ENCODE data around the gene MYMK.
A peak's percentile ranks its signal among the peaks of the same experiment; 100 is the strongest.

MYMK gene

DNA sequence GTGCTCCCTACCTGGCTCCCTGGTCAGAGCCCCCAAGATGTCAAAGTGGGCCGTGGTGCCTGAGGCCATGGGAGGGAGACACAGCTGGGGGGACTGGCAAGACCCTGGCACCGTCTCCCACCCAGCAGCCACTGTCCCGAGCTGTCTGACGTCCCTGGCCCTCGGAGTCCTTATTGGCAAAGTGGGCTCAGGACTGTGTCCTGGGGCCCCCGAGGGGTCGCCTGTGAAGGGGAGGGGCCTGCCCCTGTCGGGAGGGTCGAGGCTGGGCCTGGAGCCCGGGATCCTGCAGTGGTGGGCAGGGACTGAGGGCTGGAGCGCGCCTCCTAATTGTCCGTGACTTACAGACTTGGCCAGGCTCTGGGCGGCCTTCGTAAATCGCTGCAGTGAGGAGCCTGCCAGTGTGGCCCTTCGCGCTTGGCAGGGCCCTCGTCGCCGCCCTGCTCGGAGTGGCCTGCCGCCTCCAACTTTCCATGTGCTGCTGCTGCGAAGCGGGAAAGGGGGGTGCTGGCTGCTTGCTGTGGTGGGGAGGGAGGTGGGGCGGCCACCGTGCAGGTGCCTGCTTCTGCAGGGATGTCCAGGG lies 13.7 kb downstream of the MYMK start:
- no peak for DNase-seq (ENCODE audit: low read depth, low spot score)
- no peak overlapping the region for H3K4me3 ChIP-seq (ENCODE audit: low read length)

DNA sequence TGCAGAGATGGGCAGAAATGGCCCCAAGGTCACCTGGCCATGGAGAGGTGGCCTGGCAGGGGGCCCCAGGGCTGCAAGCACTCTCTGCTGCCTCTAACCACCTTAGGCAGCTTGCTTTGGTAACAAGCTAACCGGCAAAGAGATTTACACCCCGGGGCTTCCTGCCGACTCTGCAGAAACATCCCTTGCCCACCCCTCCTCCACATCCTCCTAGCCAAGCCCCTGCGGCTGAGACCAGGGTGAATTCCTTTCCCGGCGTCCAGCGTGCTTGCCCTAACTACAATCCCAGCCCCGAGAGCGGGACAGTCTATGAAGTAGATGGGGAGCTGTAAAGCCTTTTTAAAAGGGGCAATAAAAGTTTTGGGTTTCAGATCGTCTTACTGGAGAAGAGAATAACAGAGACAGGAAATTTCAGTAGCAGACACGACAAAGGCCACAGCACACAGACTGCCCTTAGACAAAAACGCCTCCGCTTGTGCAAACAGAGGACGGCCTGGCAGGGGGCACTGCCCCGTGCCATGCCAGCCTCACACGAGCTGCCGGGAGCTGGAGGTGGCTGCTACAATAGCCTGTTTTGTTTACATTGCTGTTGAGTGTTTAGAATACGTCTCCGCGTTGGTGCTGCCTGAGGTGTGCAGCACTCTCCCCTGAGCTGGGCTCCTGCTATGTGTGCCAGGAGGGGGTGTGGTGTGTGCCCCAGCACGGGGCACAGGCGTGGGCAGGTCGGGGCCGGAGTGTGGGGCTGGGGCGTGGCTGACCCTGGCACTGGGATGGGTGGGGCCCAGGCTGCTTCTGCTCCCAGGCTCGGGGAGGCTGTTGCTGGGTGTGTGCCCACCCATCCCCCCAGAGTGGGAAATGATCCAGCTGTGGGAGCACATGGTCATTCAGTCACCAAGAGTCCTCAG lies 15.3 kb downstream of the MYMK start:
- no peak overlapping the region for H3K4me3 ChIP-seq (ENCODE audit: low read length)
- peak; percentile 40 for DNase-seq (ENCODE audit: low read depth, low spot score)

DNA sequence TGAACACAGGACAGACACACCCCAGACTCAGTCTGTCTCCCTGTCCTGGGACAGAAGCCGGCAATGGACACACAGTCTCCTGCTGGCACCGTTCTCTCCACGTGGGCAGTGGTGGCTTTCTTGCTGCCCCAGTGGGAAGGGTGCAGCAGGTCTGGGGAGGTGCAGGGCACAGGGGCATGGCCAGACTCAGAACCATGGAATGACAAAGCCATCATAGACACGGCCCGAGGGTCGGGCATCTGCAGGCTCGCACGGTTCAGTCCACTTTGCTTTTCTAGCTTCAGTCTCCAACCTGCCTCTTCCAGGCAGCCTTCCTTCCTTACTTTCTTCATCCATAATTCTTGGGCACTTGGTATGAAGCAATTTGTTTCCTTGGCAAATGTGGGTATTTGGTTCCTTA lies 16.7 kb downstream of the MYMK start:
- H3K4me3 ChIP-seq (ENCODE audit: low read length) = no peak overlapping the region
- DNase-seq (ENCODE audit: low read depth, low spot score) = no peak

DNA sequence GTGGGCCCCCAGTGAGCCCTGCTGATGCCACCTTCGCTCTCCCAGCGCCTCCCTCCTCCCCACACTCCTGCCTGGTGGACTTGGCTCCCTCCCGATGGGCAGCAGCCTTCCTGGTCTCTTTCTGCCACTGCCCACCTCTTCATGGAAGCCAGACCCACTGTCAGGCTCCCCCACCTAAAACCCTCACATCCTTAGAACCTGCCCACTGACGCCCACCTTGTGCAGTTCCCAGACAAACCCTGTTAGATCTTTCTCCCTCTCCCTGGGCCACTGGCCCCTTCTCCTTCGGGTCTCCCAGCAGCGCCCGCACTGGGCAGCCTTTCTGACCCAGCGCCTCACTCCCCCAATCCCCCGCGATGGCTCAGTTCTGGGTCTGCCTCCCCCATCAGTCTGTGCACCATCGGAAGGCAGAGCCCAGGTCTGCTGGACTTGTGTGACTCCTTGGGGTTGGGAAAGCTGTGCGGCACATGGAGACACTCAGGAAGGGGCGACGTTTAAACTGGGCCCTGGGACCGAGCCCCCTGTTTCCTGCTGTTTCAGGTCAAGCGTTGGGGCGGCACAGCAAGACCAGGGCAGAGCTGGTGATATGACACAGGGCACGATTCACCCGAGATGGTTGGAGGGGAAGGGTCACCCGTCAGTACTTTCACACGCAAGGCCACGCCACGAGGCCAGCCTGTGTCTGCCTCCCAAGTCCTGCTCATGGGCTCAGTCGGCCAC lies 17.4 kb downstream of the MYMK start:
- no peak overlapping the region for H3K4me3 ChIP-seq (ENCODE audit: low read length)
- DNase-seq (ENCODE audit: low read depth, low spot score) = no peak

DNA sequence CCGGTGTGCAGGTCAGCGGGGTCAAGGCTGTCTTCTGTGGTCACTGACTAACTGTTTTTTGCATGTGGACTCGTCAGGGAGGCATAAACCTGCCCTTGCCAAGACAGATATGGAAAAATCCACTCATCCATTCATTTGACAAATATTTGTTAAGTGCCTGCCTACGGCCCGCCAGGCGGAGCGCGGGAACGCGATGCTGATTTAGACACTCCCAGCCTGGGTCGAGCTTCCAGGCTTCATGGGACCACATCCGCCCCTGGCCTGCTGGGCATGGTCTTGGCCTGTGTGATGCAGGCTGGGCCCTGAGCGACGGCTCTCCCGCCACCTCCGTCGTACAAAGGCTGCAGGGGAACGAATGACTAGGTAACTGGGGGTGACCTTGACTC lies 18.1 kb downstream of the MYMK start:
- DNase-seq (ENCODE audit: low read depth, low spot score) = no peak
- H3K4me3 ChIP-seq (ENCODE audit: low read length) = no peak overlapping the region

DNA sequence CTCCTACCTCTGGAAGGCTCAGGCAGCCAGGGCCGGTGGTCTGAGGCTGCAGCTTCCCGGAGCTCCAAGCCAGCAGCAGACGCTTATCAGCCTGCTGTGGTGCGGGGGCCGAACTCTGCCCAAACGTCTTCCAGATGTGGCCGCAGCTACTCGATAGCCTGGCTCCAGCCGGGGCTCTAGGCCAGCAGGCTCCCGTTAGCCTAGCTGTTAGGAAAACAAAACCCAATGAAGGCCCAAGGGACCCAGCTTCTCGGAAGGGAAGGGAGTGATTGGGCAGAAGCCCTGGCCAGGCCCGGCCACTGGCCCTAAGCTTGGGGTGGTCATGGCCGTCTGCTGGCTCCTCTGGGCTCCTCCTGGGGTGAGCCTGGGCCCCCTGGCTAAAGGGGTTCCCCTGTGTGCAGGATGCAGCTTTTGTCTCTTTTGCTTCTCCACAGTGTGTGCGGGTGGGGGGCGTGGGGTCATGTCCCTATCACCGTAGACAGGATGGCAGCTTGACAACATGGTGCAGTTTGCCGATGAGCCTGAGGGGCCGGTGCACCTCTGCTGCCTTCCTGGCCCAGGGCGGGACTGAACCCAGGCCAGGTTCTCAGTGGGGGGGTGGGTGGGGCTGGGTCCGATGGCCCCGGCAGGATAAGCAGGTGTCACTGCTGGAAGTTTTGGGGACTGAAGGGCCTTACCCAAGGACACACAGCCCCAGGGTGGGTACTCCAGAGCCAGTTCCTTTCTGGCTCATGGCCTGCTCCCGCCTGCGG lies 18.7 kb downstream of the MYMK start:
- DNase-seq (ENCODE audit: low read depth, low spot score) = no peak
- H3K4me3 ChIP-seq (ENCODE audit: low read length) = no peak overlapping the region

DNA sequence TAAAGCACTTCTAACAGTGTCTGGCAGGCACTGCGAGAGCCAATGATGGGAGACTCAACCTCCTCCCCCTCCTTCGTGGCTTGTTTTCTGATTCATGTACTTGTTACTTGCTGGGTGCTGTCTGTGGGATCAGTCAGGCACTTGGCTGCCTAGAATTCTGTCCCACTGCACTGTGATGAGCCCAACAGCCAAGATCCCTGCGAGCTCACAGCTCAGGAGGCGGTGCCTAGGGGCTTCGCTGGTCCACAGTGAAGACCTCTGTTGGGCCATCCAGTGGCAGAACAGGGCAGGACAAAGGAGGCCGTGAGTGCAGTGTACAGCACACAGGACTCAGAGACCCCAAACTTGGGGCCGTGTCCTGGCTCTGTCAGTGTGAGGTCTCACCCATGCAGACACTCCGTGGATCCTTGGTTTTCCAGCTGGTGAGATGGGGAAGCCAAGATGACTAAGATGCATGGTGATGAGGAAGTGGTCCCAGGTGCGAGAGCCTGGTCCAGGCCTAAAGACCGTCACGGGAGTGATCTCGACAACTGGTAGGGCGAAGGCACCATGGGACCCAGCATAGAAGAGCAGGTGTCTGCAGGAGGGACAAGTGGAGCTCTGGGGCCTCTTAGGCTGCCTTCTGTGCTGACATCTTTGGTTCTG lies 19.5 kb downstream of the MYMK start:
- no peak for DNase-seq (ENCODE audit: low read depth, low spot score)
- no peak overlapping the region for H3K4me3 ChIP-seq (ENCODE audit: low read length)

DNA sequence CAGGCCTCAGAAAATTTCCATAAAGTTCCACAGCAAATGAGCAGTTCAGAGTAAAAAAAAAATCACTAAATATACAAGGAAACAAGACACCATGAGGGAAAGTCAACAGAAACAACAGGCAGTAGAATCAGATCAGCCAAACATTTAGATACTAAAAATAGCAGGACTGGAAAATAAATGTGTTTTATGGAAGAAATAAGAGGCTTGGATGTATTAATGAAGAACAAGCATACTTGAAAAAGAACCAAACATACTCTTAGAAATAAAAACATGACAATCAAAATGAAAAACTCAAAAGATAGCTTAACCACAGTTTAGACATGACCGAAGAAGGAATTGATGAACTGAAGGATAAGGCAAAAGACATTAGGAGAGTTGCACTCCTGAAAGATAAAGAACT lies 22.6 kb downstream of the MYMK start:
- H3K4me3 ChIP-seq (ENCODE audit: low read length) = no peak overlapping the region
- DNase-seq (ENCODE audit: low read depth, low spot score) = no peak

DNA sequence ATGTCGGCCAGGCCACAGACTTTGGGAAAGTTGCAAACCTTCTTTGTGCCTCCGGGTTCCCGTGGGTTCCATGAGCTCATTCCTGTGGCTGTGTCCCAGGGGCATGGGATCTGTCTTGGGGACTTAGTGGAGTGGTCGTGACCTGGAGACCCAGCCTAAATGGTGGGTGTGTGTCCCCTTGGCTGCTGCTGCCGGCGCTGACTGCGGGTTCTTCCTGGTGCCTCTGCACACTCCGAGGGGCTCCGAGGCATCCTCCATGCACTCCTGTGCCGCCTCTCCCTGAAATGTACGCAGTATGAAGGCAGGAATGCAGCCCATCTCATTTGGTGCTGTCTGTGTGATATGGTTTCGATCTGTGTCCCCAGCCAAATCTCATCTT lies 24.9 kb downstream of the MYMK start:
- no peak overlapping the region for H3K4me3 ChIP-seq (ENCODE audit: low read length)
- no peak for DNase-seq (ENCODE audit: low read depth, low spot score)

DNA sequence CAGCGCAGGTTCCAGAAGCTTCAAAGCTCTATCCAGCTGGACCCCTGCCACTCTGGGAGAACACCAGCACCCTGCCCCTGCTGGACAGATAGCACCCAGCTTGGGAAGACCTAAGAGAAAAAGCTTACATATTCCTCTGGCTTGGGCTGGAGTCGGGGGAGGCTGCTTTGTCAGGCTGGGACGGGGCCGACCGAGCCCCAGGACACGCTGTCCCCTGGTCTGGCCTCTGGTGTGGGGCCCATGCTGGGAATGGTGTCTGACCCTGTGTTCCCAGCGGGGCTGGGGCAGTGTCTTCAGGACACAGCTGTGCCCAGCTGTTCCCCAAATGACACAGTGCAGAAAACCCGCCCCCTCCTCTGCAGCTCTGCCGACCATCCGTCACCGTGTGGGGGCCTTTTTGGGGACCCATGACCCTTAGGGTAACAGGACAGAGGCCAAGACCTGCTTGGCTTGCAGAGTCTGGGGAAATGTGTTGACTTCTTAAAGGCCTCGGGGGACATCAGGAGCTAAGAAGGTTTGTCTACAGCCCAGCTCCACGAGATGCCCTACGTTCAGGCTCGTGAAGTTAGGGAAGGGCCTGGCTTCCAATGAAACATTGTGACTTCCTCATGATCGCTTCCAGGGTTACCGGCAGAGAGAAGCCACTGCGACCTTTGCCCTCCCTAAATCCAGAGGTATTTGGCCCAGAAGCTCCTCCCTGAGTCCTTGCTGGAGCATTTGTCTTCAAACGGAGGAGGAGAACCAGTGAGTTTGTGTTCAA lies 25.4 kb downstream of the MYMK start:
- DNase-seq (ENCODE audit: low read depth, low spot score) = no peak
- H3K4me3 ChIP-seq (ENCODE audit: low read length) = no peak overlapping the region

DNA sequence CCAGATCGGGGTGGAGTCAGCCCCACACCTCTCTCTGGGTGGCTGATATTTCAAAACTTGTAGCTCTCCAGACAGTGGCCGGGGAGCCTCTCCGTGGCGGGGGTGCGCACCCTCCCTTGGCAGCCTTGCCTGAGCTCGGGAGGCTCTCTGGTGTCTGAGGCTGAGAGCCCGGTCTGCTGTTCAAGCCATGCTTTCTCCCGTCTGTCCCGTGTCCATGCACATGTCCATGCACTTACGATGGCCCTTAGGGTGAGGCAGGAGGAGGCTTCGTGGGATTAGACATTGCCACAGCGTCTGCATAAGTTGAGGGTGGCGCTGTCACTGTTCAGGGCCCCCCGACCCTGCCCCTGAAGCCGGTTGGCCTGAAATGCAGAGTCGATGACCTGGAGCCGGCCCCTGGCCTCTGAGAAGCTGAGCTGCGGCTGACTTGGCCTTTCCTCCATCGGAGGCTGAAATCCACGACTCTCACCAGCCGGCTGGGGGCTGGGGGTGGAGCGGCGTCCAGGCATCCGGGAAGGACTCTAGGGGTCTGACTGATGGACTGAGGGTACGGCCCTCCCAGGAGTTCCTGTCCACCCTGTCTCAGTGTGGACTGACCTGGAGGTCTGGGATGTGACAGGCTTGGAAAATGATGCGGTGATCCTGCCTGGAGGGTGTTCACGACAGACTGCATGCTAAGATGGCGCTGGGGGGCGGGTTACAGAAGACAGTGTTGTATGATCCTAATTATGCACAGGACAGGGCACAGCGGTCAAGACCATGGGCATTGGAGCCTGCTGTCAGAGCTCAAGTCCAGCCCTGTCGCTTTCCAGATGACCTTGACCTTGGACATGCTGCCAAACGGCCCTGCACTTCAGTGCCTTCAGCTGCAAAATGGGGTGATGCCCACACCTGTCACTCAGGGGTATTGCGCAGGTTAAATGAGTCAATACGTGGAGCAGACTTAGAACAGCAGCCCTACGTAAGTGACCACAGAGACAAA lies 27.6 kb downstream of the MYMK start:
- DNase-seq (ENCODE audit: low read depth, low spot score) = no peak
- H3K4me3 ChIP-seq (ENCODE audit: low read length) = no peak overlapping the region

DNA sequence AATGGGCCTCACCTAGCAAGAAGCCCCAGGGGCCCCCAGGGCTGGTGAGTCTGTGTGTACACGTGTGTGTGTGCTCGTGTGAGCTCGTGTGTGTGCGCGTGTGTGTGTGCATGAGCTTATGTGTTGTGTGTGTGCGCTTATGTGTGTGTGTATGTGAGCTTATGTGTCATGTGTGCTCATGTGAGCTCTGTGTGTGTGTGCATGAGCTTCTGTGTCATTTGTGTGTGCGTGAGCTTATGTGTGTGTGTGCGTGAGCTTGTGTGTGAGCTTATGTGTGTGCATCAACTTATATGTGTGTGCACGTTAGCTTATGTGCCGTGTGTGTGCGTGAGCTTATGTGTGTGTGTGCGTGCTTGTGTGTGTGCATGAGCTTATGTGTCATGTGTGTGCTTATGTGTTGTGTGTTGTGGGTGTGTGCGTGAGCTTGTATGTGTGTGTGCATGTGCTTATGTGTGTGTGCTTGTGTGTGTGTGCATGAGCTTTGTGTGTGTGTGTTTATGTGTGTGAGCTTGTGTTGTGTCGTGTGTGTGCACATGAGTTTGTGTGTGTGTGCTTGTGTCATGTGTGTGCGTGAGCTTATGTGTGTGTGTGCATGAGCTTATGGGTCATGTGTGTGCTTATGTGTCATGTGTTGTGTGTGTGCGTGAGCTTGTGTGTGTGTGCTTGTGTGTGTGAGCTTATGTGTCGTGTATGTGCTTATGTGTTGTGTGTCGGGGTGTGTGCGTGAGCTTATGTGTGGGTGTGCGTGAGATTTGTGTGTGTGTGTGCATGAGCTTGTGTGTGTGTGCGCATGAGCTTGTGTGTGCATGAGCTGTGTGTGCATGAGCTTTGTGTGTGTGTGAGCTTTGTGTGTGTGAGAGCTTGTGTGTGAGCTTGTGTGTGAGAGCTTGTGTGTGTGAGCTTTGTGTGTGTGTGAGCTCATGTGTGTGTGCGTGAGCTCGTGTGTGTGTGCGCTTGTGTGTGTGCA lies 29.1 kb downstream of the MYMK start:
- no peak for DNase-seq (ENCODE audit: low read depth, low spot score)

DNA sequence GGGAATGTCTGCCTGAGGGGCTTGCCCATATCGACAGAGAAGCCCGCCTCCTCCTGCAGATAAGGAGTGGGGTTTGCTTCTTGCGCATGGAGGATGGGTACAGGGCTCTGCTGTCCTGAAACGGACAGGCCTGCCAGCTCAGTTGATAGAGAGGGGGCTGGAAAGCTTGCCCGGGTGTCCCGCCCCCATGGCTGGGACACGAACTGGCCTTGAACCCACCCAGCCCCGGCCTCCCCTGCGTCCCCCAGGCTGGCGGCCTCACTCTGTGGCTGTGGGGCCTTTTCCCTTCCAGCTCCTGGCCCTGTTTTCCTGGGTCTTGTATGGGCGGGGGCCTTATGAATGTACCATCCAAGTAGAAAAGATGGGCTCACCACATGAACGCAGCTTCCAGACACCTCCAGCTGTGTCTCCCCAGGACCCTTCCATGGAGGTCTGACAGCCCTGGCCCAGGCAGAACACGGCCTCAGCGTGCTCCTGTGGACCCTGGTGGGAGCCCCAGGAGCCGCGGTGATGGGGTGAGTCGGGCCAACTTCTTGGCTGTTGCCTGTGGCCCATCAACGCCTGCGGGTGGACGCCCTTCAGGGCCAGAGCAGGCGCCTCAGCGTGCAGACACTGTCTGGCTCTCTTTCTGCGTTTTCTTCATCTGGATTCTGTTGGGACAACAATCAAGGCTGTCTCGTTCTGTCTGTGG lies 30.0 kb downstream of the MYMK start:
- DNase-seq (ENCODE audit: low read depth, low spot score) = no peak
- H3K4me3 ChIP-seq (ENCODE audit: low read length) = no peak overlapping the region

More for the DNA sequence above, 29.1 kb downstream of the MYMK start:
- H3K4me3 ChIP-seq (ENCODE audit: low read length) = no peak overlapping the region

DNA sequence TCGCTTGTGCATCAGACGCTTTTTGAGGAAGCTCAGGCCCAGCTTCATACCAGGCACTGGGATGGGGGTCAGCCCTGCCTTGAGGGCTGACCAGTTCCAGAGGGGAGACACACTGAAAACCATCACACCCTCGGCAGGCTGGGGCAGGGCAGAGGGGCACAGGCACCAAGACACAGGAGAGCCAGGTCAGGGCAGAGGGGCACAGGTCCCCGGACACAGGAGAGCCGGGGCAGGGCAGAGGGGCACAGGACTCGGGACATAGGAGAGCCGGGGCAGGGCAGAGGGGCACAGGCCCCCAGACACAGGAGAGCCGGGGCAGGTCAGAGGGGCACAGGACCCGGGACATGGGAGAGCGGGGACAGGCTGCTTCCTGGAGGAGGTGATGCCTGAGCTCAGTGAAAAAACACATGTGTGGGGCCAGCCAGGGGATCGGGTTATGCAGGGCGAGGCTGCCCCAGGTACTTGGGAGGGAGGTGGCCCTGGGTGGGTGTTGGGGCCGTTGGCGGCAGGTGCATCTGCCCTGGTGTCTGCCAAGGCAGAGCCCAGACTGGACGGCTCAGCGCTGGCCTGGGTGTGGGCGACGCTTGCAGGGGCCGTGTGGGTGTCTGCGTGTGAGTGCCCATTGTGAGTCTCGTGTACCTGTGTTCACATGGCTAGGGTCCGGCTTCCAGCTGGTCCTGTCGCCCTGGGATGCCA lies 30.8 kb downstream of the MYMK start:
- no peak for DNase-seq (ENCODE audit: low read depth, low spot score)
- no peak overlapping the region for H3K4me3 ChIP-seq (ENCODE audit: low read length)

DNA sequence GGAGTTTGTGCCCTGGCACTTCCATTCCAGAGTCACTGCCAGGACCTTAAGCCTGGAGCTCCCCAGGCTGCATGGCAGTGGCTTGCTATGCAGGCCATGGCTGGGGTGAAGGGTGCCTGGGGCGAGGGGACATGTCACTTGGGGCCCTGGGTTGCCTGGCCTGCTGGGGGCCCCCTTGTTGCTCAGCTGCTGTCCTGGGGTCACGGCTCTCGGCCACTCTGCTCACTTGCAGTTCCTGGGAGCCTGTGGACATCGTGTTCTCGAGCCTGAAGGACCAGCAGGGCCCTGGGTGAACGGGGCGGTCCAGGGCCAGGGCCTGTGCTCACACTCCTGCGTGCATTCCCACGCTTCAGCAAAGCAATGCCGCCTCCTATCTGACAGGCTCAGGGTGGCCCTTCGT lies 31.3 kb downstream of the MYMK start:
- no peak overlapping the region for H3K4me3 ChIP-seq (ENCODE audit: low read length)
- DNase-seq (ENCODE audit: low read depth, low spot score) = no peak
